ENCODE data around the gene NEDD4. TPM values are rescaled to one million over a fixed set of nuclear protein-coding genes. Genes with fewer than 3 reads are reported as not detected.

NEDD4 gene
- total and polyA plus RNA-seq, 2 of the 4 experiments (the other 2 are of a cell fraction): 27.4 to 80.7 TPM

DNA sequence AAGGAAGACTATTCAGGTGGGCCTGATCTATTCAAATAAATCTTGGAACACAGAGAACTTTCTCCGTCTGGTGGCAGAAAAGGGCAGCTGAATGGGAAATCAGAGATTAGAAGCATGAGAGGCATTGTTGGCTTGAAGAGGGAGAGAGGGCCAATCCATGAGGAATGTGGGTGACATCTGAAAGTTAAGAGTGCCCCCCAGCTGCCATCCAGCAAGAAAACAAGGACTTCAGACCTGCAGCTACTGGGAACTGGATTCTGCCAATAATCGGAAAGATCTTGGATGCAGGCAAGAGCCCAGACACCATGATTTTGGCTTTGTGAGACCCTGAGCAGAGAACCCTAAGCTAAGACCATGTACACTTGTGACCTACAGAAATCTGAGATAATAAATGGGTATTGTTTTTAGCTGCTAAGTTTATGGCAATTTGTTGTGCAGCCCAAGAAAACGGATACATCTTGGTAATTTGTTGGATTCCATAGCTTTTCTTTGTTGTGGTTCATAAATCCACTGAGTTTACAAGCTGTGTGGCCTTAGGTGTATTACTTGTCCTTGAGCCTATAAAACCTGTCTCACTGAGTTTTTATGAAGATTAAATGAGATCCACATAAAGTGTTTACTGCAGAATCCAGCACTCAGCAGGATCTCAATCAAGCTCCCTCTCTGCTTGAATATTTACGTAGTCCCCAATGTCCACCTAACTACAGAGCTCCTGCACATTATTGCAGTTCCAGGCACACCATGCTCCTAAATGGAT is 168.4 kb downstream of the NEDD4 start:
- H2BK120ac ChIP-seq (ENCODE audit: low read depth, low read length): no peak overlapping the region
- no peak overlapping the region for H2BK5ac ChIP-seq (ENCODE audit: low read depth, low read length, poor library complexity, severe bottlenecking)
- H3K9me3 ChIP-seq (ENCODE audit: control insufficient read depth, insufficient read depth, low read length): no peaks in the 10 kb centered on the region
- peaks cover 6% of the 10 kb centered on the region for H3K4me1 ChIP-seq (ENCODE audit: control insufficient read depth, insufficient read depth, low read length)
- CTCF ChIA-PET: no interaction called here
- peaks cover 8% of the 10 kb centered on the region for H3K36me3 ChIP-seq (ENCODE audit: control insufficient read depth, insufficient read depth, low read length)
- no peak overlapping the region for H3K9ac ChIP-seq (ENCODE audit: low read depth, low read length)
- no peak overlapping the region for H2AK5ac ChIP-seq (ENCODE audit: low read depth, low read length)
- H4K5ac ChIP-seq (ENCODE audit: low read depth, low read length): no peak overlapping the region
- in situ Hi-C loops (cut with MboI; ENCODE audit: low sequenced_read_pairs) (no loop called here), dilution Hi-C loops (cut with HindIII; ENCODE audit: low sequenced_read_pairs, unreplicated experiment) (no loop called here), intact Hi-C loops (cut with micrococcal nuclease) (no loop called here)
- no peaks in the 10 kb centered on the region for H3K79me1 ChIP-seq (ENCODE audit: low read depth in 1 of 2, low read length in 2 of 2)
- 100% methylated on average over 2 of the region's 4 CpGs; no CpG with 5 or more reads in 1 of the 2 experiments for WGBS, 2 experiments (ENCODE audit: extremely low coverage in 2 of 2, insufficient read length in 1 of 2)
- H4K91ac ChIP-seq (ENCODE audit: insufficient read depth, low read depth, low read length): no peak overlapping the region
- H3K56ac ChIP-seq (ENCODE audit: extremely low read depth, insufficient read depth, low read length): no peak overlapping the region
- TF ChIP-seq BHLHE40 (IDR thresholded peaks at IDR 0.05; ENCODE audit: low read depth, low read length) (no peak), CEBPB (IDR thresholded peaks at IDR 0.05; ENCODE audit: low read depth, low read length) (no peak), RAD21 (IDR thresholded peaks at IDR 0.05; ENCODE audit: low read length) (no peak), NFE2L2 (IDR thresholded peaks at IDR 0.05; ENCODE audit: low read depth, low read length) (no peak), POLR2A (IDR thresholded peaks at IDR 0.05; ENCODE audit: low read depth, low read length) (no peak), FOS (IDR thresholded peaks at IDR 0.05; ENCODE audit: low read depth, low read length) (no peak), CHD1 (IDR thresholded peaks at IDR 0.05; ENCODE audit: low read depth, low read length) (no peak), MAFK (IDR thresholded peaks at IDR 0.05; ENCODE audit: low read depth, low read length) (no peak), MAZ (IDR thresholded peaks at IDR 0.05; ENCODE audit: borderline replicate concordance, low read depth, low read length) (no peak), MXI1 (IDR thresholded peaks at IDR 0.05; ENCODE audit: borderline replicate concordance, low read depth, low read length) (no peak), SMC3 (IDR thresholded peaks at IDR 0.05; ENCODE audit: low read depth, low read length) (no peak), RCOR1 (IDR thresholded peaks at IDR 0.05; ENCODE audit: insufficient replicate concordance, low read length) (no peak), RFX5 (IDR thresholded peaks at IDR 0.05; ENCODE audit: low read depth, low read length) (no peak)
- TF ChIP-seq, protein P1, sequence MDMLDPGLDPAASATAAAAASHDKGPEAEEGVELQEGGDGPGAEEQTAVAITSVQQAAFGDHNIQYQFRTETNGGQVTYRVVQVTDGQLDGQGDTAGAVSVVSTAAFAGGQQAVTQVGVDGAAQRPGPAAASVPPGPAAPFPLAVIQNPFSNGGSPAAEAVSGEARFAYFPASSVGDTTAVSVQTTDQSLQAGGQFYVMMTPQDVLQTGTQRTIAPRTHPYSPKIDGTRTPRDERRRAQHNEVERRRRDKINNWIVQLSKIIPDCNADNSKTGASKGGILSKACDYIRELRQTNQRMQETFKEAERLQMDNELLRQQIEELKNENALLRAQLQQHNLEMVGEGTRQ (IDR thresholded peaks at IDR 0.05; ENCODE audit: low read depth, low read length): no peak
- TF ChIP-seq, protein P2, sequence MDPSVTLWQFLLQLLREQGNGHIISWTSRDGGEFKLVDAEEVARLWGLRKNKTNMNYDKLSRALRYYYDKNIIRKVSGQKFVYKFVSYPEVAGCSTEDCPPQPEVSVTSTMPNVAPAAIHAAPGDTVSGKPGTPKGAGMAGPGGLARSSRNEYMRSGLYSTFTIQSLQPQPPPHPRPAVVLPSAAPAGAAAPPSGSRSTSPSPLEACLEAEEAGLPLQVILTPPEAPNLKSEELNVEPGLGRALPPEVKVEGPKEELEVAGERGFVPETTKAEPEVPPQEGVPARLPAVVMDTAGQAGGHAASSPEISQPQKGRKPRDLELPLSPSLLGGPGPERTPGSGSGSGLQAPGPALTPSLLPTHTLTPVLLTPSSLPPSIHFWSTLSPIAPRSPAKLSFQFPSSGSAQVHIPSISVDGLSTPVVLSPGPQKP (IDR thresholded peaks at IDR 0.05; ENCODE audit: borderline replicate concordance, low read depth, low read length): no peak
- TF ChIP-seq, protein P3, sequence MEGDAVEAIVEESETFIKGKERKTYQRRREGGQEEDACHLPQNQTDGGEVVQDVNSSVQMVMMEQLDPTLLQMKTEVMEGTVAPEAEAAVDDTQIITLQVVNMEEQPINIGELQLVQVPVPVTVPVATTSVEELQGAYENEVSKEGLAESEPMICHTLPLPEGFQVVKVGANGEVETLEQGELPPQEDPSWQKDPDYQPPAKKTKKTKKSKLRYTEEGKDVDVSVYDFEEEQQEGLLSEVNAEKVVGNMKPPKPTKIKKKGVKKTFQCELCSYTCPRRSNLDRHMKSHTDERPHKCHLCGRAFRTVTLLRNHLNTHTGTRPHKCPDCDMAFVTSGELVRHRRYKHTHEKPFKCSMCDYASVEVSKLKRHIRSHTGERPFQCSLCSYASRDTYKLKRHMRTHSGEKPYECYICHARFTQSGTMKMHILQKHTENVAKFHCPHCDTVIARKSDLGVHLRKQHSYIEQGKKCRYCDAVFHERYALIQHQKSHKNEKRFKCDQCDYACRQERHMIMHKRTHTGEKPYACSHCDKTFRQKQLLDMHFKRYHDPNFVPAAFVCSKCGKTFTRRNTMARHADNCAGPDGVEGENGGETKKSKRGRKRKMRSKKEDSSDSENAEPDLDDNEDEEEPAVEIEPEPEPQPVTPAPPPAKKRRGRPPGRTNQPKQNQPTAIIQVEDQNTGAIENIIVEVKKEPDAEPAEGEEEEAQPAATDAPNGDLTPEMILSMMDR (conservative IDR thresholded peaks at IDR 0.05; ENCODE audit: low read depth, low read length): no peak
- DNase-seq (no peak), ATAC-seq (ENCODE audit: low read depth) (no peak)
- H3K23ac ChIP-seq (ENCODE audit: low read depth, low read length): no peak overlapping the region
- H2AK9ac ChIP-seq (replicated peaks; ENCODE audit: low read depth, low read length, poor library complexity): no peak overlapping the region
- no peak overlapping the region for H3K4me2 ChIP-seq (ENCODE audit: low read depth, low read length)
- H3K4ac ChIP-seq (ENCODE audit: low read depth, low read length): no peak overlapping the region
- no peak overlapping the region for H2BK20ac ChIP-seq (ENCODE audit: low read depth, low read length)
- no TSS peak for BruUV-seq (replicated peaks)
- POLR2A ChIA-PET (ENCODE audit: unreplicated experiment): no interaction called here
- no peaks in the 10 kb centered on the region; the same call in 1 of the 2 replicates for H3K27me3 ChIP-seq (ENCODE audit: control insufficient read depth, insufficient read depth, low read length)
- H2BK15ac ChIP-seq (ENCODE audit: low read depth, low read length): no peak overlapping the region
- no peak overlapping the region for H3K18ac ChIP-seq (ENCODE audit: low read depth, low read length)
- H3K27ac ChIP-seq (ENCODE audit: insufficient read depth, low read length): no peak overlapping the region
- no peak overlapping the region for H2AFZ ChIP-seq (replicated peaks; ENCODE audit: low read length, poor library complexity)
- H4K20me1 ChIP-seq (ENCODE audit: insufficient read depth, low read length): peaks cover 7% of the 10 kb centered on the region; the same call in 1 of the 2 replicates
- no peak overlapping the region for H4K8ac ChIP-seq (ENCODE audit: low read depth in 2 of 2, low read length in 2 of 2)
- peaks cover 11% of the 10 kb centered on the region; the same call in 1 of the 2 replicates for H3K9me1 ChIP-seq (ENCODE audit: insufficient read depth, low read length)
- no peak overlapping the region for H3K14ac ChIP-seq (replicated peaks; ENCODE audit: low read depth, low read length)
- H3K4me3 ChIP-seq (ENCODE audit: insufficient read depth, low read depth, low read length): no peak overlapping the region

All from IMR-90 (cell line).